Left ventricle myocardium superior (tissue), 1 donor: ENCODE data around the gene TSHZ3. TPM values are rescaled to one million over a fixed set of nuclear protein-coding genes. Genes with fewer than 3 reads are reported as not detected.

Experiments
- ATAC-seq: fragments of 200-7000 bp; cut with Tn5 transposase; one replicate; pipeline ENCODE4 v1.9.1; 2020; ENCODE audit warnings: mild to moderate bottlenecking, moderate library complexity
- DNase-seq: peaks from one replicate; pipeline ENCODE4 v3.0.0-alpha.2; 2020
- intact Hi-C: fragments of 100-400 bp; cut with micrococcal nuclease; formaldehyde crosslinking; loops from one replicate; pipeline ENCODE4 v1.11.0; 2022
- total RNA-seq: library from RNA; stranded (reverse); fragmentation: NEBNext Ultra II Directional; extraction: Animal tissue kit (Norgen Biotek cat#: 25700); gene quantifications from one replicate; pipeline ENCODE4 v1.2.1, GENCODE V29; 2021
- donor health status: DM: no; HTN: yes; CAD: no; lungs with severe emphysema.

The TSHZ3 gene
- total RNA-seq, 1 donor from 2014 or later, result 2.6 TPM

DNA sequence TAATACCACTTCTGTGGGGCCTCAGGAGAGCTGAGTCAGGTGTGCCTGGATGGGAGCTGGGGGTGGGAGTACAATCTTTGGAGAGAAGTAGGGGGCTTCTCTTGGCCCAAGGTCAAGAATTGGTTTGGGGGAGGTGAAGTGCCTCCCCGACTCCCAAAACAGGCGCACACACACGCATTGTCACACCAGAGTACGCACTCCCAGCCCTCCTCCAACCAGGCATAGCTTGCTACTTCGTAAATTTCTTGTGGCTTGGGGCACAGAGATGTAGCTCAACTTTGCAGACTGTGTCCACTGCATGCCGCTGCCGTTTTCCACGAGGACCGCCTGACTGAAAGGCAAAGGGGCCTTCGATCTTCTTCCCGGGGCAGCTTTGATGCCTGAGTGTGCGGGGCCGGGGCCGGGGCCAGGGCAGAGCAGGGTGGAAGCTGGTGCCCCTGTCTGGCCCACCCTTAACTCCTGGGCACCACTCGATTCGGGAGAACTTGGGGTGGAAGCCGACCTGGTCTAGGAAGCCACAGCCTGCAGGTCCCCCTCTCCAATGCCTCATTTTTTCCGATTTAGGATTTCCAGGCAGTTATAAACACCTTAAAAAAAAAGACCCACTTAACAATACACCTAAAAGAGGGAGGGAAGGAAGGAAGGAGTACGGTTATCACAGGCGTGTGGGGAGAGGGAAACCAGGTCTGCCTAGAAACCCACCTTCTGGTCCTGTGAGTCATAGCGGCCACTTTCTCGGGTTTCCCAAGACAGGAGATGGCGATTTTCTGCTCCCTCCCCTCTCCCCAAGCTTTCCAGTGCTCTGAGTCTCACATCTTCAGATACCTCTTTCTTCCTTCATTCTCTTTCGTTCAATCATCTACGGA, 5.8 kb upstream of the TSHZ3 start:
- no peak for DNase-seq
- ATAC-seq, result no peak
- intact Hi-C loops, result no loop called here

DNA sequence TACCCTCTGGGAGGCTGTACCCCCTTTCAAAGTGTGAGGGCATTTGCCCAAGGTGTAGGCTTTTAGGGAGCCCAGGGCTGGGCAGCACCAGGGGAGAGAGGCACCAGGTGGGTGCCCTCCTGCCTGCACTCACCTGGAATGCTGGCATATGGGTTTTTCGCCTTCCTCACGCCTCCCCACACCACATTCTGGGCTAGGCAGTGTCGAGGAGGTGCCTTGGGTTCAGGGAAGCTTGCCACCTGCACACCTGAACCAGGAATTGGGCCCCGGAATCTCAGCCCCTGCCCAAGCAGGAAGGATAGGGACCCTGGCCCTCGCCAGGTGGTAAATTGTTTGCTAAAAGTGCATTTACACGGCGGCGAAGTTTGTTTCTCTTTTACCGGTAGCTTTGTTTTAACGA, 5.1 kb upstream of the TSHZ3 start:
- DNase-seq (no peak), ATAC-seq (no peak)
- intact Hi-C loops, result no loop called here

DNA sequence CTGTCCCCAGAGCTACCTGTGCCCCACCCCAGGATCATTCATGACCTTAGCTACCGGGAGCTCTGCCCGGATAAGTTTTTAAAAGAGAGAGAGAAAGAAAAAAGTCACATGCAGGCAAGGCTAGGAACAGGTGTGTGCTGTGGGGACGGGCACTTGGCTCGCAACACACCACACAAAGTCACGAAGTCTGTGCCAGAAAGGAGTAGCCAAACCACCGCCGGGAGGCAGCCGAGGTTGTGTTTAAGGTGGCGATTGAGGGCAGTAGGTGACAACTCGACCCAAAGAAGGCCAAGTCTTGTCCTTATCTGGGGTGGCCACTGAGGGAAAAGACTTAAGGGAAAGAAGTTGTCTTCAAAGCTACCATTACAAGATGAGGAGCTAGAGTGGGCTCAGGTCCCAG, 4.6 kb upstream of the TSHZ3 start:
- intact Hi-C loops, result no loop called here
- no peak for ATAC-seq
- DNase-seq, result no peak

DNA sequence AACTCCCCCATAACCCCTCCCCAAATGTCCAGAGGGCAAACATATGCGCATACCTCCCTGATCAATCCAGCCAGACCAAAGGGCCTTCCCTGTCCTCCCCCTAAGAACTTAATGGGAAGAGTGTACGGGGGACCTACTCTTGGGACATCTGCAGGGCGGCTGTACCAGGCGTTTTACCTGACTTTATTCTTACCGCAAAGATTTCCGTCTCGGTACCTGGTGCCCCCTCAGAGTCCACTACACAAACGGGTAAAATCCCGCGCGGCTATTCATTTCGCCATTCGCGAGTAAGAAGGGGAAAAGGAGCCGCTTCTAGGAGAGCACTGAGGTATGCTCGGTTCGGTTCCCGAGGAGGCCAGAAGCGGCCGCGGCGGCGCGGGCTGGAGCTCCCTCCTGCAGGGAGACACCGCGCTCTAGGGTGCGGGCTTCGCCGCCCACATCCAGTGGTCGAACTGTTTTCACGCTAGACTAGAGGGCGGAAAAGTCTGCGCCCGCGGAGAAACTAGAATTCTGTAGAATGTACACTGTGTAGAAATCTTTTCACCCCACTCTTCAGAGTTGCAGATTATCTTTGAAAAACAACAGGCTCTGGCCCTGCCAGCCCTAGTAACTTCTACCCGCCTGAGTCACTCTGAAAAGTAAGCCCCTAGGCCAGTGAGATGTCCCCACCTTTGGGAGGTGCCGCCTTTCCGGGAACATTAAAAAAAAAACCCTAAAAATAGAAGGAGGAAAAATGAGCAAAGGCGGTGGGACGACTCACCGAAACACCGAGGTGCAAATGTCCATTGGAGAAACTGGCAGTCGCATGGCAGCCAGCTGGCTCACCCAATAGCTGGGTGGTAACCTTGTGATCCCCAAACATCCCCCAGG, 3.8 kb upstream of the TSHZ3 start:
- DNase-seq, result no peak
- ATAC-seq, result no peak
- intact Hi-C loops, result no loop called here

DNA sequence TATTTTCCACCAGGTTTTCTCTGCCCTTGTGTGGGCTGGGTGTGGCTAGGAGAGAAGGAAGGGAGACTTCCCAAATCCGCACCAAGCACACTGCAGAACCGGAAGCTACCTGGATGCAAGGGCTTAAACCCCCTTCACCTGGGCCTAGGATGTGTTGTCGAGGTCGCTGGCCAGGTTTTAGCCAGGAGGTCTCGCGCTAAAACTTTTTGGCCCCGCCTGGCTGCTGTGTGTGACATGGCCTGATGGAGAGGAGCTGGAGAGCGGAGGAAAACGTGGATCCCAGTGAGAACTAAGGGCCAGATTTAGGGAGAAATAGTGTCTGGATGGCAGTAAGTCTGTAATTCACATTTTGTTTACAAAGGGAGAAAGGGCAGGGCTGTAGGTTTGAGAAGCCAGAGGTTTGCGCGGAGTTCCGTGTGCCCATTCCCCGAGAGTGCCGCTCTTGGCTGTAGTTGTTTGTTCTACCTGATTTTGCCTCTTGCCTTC, 3.1 kb upstream of the TSHZ3 start:
- DNase-seq (no peak), ATAC-seq (no peak)
- intact Hi-C loops, result no loop called here

DNA sequence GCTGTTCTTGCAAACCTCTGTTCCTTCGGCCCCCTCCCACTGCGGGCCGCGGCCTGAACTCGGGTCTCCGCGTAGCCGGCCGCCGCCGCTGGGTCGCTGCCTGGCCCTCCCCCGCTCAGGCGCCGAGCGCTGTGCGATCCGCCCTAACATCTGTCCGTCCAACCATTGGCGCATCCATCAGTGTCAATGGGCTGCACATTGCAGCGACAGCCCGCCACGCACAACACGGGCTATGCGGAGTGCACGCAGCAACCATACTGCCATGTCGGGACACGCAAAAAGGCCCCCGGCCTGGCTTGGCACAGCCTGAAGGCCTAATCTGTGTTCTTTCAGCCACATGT, 2.6 kb upstream of the TSHZ3 start:
- ATAC-seq (no peak), DNase-seq (peak; percentile 56)
- intact Hi-C loops, result no loop called here

DNA sequence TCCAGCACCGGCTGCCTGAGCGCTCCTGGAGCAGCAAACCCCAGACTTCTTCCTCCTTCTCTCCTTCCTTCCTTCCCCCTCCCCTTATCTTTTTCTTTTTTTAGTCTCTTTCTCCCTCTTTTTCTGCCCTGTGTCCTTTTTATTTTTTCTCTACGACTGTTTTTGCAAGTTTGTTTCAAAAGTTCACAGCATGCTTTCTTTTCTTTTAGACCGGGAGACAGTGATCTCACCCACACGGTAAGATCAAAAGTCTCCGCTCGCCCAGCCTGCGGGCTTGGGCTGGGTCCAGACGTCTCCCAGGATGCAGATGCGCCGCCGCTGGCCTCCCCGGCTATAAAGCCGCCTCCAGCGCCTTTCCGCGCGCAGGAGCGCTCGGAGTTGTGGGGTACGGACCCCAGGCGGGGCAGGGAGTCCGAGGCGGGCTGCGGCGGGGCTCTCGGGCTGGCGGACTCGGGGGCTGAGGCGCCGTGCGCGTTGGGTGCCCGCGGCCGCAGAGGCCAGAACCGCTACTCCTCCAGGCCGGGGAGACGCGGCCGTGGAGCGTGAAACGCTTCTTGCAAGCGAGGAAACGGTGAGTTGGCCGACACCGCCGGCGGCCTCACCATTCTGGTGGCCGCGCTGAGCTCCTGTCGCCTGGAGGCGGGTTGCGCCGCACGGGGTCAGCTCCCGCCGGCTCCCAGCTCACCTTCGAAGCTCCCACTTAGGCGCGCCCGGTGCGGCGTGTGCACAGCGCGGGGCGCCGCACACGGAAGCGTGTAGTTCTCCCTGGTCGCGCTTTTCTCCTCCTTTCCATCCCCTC, 2.0 kb upstream of the TSHZ3 start:
- intact Hi-C loops, result no loop called here
- peak; percentile 2 for ATAC-seq
- DNase-seq, result peak; percentile 68

DNA sequence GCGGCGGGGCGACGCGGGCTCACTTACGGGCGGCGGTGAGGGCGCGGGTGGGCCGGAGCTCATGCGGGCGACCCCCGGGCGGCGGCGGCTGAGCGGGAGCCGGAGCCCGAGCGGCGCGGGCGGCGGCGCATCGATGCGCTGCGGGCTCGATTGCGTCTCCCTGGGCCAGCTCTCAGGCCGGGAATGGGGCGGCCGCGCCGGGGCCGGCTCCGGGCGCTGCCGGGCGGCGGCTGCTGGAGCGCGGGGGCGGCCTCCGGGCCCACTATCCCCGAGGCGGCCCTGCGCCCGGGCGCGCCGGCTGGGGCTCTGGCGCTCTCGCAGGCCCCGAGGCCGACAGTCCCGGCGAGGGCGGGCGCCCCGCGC, 1.4 kb upstream of the TSHZ3 start:
- intact Hi-C loops, result no loop called here
- ATAC-seq (peak; percentile 45), DNase-seq (peak; percentile 80)

DNA sequence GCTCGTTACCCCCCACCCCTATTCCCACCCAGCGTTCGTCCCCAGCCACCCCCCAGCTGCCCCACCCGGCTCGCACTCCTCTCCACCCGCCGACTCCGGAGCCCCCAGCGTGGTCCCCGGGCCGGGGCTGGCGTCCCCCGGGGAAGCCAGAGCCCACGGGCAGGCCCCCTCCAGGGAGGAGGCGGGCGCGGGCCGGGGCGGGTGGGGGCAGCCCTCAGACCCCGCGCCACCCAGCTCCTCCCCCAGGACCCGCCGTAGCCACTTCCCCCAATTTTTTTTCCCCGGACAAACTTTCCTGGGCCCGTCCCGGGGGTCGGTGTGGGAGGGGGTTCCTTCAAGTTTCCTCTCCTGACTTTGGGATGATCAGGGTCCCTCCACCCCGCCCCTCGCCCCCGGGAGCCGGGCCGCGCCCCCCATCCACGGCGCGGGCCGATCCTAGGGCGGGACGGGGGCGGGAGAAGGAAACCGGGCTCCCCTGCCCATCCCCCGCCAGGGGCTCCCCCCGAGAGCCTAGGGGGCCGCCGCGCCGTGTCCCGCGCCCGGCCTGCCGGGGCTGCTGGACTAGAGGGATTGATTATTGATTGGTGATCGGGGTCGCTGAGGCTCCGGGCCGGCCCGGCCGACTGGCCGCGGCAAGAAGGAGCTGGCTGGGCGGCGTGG, 927 bp upstream of the TSHZ3 start:
- DNase-seq (peak; percentile 66), ATAC-seq (peak; percentile 37)
- intact Hi-C loops, result no loop called here

DNA sequence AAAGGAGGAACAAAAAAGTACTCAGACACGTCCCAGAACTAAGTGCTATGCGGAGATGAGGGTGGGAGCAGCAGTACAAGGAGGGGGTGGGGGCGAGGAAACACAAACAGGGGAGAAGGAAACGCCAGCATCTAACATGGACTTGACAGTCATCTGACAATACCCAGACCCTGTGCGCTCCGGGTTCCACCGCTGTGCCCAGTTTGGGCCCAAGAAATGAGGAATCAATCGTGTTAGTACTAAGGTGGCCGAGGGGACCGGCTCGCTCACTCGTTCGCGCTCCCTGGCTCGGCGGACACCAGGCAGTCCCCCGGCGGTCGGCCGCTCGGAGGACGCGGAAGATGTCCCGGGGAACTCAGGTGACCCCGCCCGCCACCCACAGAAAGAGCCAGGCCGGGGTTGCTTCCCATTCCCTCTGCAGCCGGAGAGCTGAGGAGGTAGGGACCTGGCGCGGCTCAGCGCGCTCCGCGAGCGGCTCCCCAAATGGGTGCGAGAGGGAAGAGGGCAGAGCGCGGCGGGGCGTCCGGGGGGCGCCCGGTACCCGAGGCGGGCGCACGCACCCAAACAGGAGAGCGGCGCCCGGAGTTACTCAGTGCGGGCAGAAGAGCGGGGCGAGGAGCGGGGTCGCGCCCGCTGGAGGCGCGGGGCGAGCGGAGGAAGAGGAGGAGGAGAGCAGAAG, 616 bp downstream of the TSHZ3 start:
- ATAC-seq (peak; percentile 5), DNase-seq (peak; percentile 61)
- intact Hi-C loops, result no loop called here

DNA sequence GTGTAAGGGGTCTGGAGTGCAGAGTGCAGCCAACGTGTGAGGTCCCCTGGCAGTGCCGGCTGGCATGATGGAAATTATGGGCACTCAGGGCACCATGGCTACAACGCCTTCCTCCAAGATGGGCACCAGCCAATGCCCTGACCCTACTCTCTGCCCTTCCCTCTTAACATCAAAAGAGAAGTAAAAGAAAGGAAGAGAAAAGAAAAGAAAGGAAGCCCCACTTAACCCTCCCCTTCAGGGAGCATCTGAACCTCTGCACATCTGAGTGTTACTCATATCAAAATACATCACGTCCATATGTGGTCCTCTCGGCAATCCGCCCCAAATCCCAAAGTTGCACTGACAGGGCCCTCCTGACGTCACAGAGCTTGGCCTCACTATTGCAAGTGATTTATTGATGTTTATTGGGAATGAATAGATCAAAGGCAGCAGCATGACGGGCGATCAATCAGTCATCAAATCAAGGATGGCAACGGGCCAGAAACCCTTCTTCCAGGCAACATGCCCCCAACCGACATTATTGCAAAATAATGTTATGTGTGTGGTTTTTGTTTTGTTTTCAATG, 1.3 kb downstream of the TSHZ3 start:
- intact Hi-C loops, result no loop called here
- ATAC-seq (no peak), DNase-seq (no peak)

DNA sequence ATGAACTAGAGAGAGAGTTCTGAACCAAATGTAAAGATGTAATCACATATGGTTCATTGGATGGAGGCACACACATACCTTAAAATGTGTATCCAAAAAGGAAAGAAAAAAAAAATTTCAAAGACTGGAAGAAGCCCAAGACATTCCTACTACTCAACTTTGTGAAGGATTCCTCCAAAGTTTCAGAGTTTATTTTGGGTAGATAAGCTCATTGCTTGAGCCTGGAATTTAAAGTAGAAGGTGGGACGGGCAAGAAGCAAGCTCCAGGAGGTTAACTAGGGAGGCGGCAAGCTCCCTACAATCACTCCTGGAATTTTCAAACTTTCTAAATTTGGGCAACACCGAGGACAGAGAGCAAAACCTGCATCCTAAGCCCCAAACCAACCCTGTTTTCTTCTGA, 1.9 kb downstream of the TSHZ3 start:
- DNase-seq, result no peak
- intact Hi-C loops, result no loop called here
- ATAC-seq, result no peak

DNA sequence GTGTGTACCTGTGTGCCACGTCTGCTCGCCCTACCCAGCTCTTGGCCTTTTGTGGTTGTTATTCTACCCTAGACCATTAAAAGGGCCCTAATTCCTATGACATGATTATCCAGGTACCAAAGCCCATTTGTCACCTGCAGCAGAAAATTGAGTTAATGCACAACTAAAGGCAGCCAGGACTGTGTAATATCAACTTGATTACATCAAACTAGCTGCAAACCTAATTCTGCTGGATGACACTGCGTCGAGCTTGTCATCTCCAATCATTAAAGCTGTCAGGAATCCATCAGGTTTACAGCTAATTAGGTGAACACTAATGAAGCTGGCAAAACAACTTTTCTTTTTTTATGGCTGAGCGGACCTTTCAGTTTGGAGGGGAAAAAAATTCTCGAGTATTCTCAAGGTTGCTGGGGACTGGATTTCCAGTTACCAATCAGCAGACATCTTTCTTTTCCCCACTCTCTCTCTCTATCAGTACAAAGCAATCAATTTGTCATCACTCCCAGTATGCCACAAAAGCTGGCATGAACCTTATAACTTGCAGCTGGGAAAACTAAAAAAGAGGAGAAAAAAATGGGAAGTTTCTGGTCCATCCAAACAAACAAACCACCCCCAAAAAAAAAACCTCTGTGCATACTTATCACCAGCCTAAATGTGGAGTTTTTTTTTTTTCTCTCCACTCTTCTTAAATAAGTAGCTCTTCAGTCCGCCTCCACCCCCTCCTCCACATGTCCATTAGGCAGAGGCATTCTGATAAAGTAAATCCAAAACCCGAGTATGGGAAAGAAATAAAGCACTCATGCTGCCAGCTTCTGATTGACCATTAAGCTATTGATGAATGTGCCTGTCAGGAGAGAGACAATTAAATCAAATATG, 2.8 kb downstream of the TSHZ3 start:
- DNase-seq, result no peak
- intact Hi-C loops, result no loop called here

DNA sequence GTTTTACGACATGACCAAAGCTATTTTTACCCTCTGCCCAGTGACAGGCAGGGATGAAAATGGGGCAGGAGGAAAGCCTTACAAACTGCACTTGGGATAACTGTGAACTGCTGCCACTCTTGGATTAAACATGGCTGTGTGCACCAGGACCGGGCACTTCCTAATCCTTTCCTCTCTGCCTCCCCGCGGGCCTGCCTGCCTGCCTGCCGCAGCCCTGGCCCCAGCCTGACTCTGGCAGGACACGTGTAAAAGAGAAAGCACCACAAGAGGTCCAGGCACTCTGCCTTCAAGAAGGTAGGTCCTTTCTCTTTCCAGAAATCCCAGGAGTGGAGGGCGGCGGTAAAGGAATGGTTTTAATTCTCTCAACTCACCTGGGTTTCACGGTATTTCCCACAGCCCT, 4.8 kb downstream of the TSHZ3 start:
- no peak for DNase-seq
- no peak for ATAC-seq
- intact Hi-C loops, result no loop called here

More for the DNA sequence above, 2.8 kb downstream of the TSHZ3 start:
- ATAC-seq, result no peak

DNA sequence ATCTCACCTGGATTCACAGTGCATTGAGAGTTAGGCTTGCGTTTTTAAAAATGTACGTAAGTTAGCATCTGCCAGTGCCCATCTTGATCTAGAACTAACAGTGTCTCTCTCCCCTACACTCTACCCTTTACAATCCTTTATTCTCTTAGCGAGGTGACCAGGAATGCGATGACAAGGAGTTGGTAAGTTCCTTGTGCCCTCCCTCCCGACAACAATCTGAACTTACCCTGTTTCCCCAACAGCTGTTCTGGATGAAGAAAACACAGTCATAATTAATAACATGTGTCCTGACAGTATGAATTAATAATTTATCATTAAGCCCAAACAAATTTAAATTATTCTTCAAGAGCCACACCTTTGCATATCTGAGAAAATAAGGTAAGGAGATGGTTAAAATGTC, 6.3 kb downstream of the TSHZ3 start:
- ATAC-seq, result no peak
- intact Hi-C loops, result no loop called here
- no peak for DNase-seq

DNA sequence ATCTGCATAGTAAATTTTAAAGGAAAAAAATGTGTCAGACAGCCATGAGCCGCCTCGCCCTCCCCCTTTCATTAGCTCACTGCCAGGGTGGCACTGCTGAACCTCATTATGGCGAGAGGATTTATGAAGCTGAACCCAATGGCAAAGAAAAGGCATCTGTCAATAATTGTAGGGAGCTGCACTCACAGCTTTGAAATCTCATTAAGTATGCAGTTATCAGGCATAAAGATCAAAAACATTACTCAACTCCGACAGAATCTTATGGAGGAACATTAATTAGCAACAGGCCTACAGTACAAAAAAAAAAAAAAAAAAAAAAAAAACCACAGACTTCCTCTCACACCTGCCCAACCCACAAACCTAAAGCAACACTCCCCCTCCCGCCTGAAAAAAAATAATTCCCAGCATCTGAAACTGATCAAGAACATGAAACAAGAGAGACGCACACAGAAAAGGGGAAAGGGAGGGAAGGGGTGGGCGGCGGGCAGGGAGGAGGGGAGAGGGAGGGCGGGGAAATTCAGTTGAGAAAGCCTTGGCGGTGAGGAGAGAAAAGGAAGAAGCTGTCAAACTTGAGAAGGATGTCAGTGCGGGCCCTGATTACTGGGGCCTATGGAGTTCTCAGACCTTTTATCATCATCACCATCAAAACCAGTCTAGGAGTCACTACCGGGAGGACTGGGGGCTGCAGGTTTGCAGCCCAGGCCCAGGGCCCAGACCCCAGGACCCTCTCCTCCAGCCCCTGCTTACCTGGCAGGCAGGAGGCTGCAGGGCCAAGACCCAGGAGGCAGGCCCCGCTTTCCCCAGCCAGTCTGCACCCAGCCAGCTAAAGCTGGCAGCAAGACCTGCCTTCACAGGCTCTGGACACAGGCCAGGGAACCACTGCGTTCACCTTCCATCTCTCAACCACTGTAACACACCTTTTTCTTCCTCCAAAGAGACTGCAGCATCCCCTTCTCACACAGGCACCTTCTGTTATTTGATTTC, 8.9 kb downstream of the TSHZ3 start:
- intact Hi-C loops, result no loop called here
- DNase-seq (no peak), ATAC-seq (peak; percentile 31)
